CD14-positive monocyte (primary cell): ENCODE data around the gene CD276. TPM values are rescaled to one million over a fixed set of nuclear protein-coding genes. Genes with fewer than 3 reads are reported as not detected.

Source experiments
- DNase-seq, 3 donors: peaks; one replicate each; pipeline ENCODE4 v3.0.0-alpha.2; 2011 to 2022
- H2AFZ ChIP-seq: 2 replicates; pipeline ENCODE4 v1.6.0; 2012; ENCODE audit warnings: mild to moderate bottlenecking, low read depth, low read length, inconsistent platforms; ENCODE audit not compliant: insufficient read depth, poor library complexity, severe bottlenecking
- H3K27ac ChIP-seq, 2 donors: 1 replicate in 1 of 2; 2 replicates in 1 of 2; pipeline ENCODE4 v1.5.1; 2012 to 2013; ENCODE audit warnings: low read length in 2 of 2, control low read depth in 1 of 2, inconsistent platforms in 1 of 2, low read depth in 1 of 2, mild to moderate bottlenecking in 1 of 2
- H3K27me3 ChIP-seq, 2 donors: one replicate each; pipeline versions ENCODE4 v1.6.0 to v1.6.1; 2011 to 2013; ENCODE audit warnings: low read length in 2 of 2; ENCODE audit not compliant: control insufficient read depth in 2 of 2, insufficient read depth in 2 of 2
- H3K36me3 ChIP-seq, 2 donors: replicated peaks in 1 of 2; 1 replicate in 1 of 2; 2 replicates in 1 of 2; pipeline versions ENCODE4 v1.5.1 to v1.6.1; 2012 to 2013; ENCODE audit warnings: low read length in 2 of 2, control low read depth in 1 of 2, inconsistent platforms in 1 of 2, mild to moderate bottlenecking in 1 of 2; ENCODE audit not compliant: insufficient read depth in 2 of 2, control insufficient read depth in 1 of 2
- H3K4me1 ChIP-seq, 2 donors: 1 replicate in 1 of 2; 2 replicates in 1 of 2; pipeline versions ENCODE4 v1.5.1 to v1.6.1; 2012 to 2013; ENCODE audit warnings: low read length in 2 of 2, control low read depth in 1 of 2, inconsistent platforms in 1 of 2, mild to moderate bottlenecking in 1 of 2, moderate library complexity in 1 of 2; ENCODE audit not compliant: insufficient read depth in 2 of 2, control insufficient read depth in 1 of 2
- H3K4me2 ChIP-seq: replicated peaks from 2 replicates; pipeline ENCODE3; 2012; ENCODE audit warnings: low read length, moderate library complexity, mild to moderate bottlenecking; ENCODE audit not compliant: poor library complexity, severe bottlenecking; ENCODE audit errors: extremely low read depth
- H3K4me3 ChIP-seq, 3 experiments: fragments of 200-600 bp in 1 of 3; sonication (generic) in 1 of 3; replicated peaks in 1 of 3; 1 replicate in 2 of 3; 2 replicates in 1 of 3; pipeline ENCODE4 v1.5.1; 2011 to 2013; ENCODE audit warnings: low read length in 3 of 3, mild to moderate bottlenecking in 3 of 3, control low read depth in 2 of 3, low read depth in 2 of 3, inconsistent platforms in 1 of 3, moderate library complexity in 1 of 3
- H3K79me2 ChIP-seq: 2 replicates; pipeline ENCODE4 v1.6.0; 2012; ENCODE audit warnings: mild to moderate bottlenecking, control low read depth, inconsistent platforms, low read length, moderate library complexity; ENCODE audit not compliant: insufficient read depth
- H3K9ac ChIP-seq: 2 replicates; pipeline ENCODE4 v1.6.0; 2017; ENCODE audit warnings: low read length, mild to moderate bottlenecking; ENCODE audit not compliant: insufficient read depth, poor library complexity, severe bottlenecking
- H3K9me3 ChIP-seq, 2 donors: replicated peaks in 1 of 2; 1 replicate in 1 of 2; 2 replicates in 1 of 2; pipeline versions ENCODE4 v1.5.1 to v1.6.1; 2012 to 2013; ENCODE audit warnings: low read length in 2 of 2, control low read depth in 1 of 2; ENCODE audit not compliant: control insufficient read depth in 1 of 2, insufficient read depth in 1 of 2
- H4K20me1 ChIP-seq: 2 replicates; pipeline ENCODE4 v1.6.0; 2012; ENCODE audit warnings: mild to moderate bottlenecking, low read length, control low read depth, moderate library complexity; ENCODE audit not compliant: insufficient read depth
- H3K27ac Mint-ChIP-seq, 7 donors: one replicate each; pipeline ENCODE4 v1.8.0; 2020; ENCODE audit warnings: mild to moderate bottlenecking in 7 of 7, mixed read lengths in 7 of 7, moderate library complexity in 6 of 7, inconsistent platforms in 2 of 7
- H3K27me3 Mint-ChIP-seq, 3 donors: one replicate each; pipeline ENCODE4 v1.8.0; 2021 to 2022; ENCODE audit warnings: low read depth in 3 of 3, mild to moderate bottlenecking in 3 of 3, mixed read lengths in 3 of 3, moderate library complexity in 3 of 3, inconsistent platforms in 1 of 3
- H3K36me3 Mint-ChIP-seq, 2 donors: one replicate each; pipeline ENCODE4 v1.8.0; 2020; ENCODE audit warnings: mixed read lengths in 2 of 2, inconsistent platforms in 1 of 2, mild to moderate bottlenecking in 1 of 2
- H3K4me1 Mint-ChIP-seq: one replicate; pipeline ENCODE4 v1.8.0; 2020; ENCODE audit warnings: mild to moderate bottlenecking, mixed read lengths
- H3K4me3 Mint-ChIP-seq, 2 donors: one replicate each; pipeline ENCODE4 v1.8.0; 2020; ENCODE audit warnings: mild to moderate bottlenecking in 2 of 2, mixed read lengths in 2 of 2, moderate library complexity in 1 of 2
- H3K9me3 Mint-ChIP-seq, 7 donors: one replicate each; pipeline ENCODE4 v1.8.0; 2020 to 2022; ENCODE audit warnings: mixed read lengths in 7 of 7, mild to moderate bottlenecking in 6 of 7, moderate library complexity in 6 of 7, inconsistent platforms in 2 of 7
- CTCF ChIP-seq: fragments of 200-600 bp; IDR thresholded peaks from one replicate; pipeline ENCODE4 v1.8.0; 2022; ENCODE audit warnings: antibody characterized with exemption, mild to moderate bottlenecking
- WGBS: methylation state at CpG from one replicate; pipeline ENCODE4 v1.1.5; 2013; ENCODE audit warnings: missing lambda C conversion rate; ENCODE audit not compliant: insufficient coverage; 5-methylcytosine and 5-hydroxymethylcytosine counted together
- intact Hi-C, 2 donors: fragments of 100-400 bp; cut with micrococcal nuclease; formaldehyde crosslinking; loops; one replicate each; pipeline versions ENCODE4 v1.15.0 to v1.15.1; 2023
- polyA plus RNA-seq, 3 donors: library from polyadenylated mRNA; depleted of rRNA in 1 of 3; unstranded in 2 of 3; stranded (reverse) in 1 of 3; fragments of 300-500 nt in 2 of 3; fragments of >200 nt in 1 of 3; fragmentation: Illumina TruSeq in 2 of 3; gene quantifications; 1 replicate in 2 of 3; 2 replicates in 1 of 3; pipeline ENCODE4 v1.2.3, GENCODE V29; 2012 to 2021

The CD276 gene
- polyA plus RNA-seq, 3 donors, result 0.52 to 0.72 (median 0.64) TPM

DNA sequence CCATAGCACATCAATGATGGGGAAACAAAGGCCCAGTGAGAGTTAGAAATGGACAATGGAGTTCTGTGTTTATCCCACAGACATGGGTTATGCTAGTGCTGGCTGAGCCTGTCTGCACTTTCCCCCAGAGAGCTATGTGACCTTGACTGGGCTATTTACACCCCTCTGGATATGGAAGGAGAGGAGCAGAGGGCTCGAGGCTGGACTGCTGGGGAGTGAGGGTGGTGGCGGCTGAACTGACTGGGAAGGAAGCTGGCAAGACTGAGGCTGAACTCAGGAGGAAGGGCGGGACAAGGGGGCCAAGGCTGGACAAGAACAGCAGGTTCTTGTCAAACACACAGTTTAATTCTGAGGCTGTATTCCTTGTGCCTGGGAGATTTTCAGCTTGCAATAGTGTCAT lies 79.7 kb downstream of the CD276 start:
- Mint-ChIP-seq H3K4me1 (no peaks in the 10 kb centered on the region), H3K9me3 (no peaks in the 10 kb centered on the region), H3K36me3 (no peaks in the 10 kb centered on the region), H3K4me3 (no peak overlapping the region), H3K27me3 (peaks cover 7 to 10% (median 7%) of the 10 kb centered on the region in 3 donors), H3K27ac (no peak overlapping the region)
- H4K20me1 ChIP-seq, result no peaks in the 10 kb centered on the region
- intact Hi-C loops, result no loop called here
- no peak overlapping the region for H3K4me2 ChIP-seq
- no peak overlapping the region for H3K27ac ChIP-seq
- H2AFZ ChIP-seq, result no peak overlapping the region
- H3K4me1 ChIP-seq, result no peaks in the 10 kb centered on the region
- 85% methylated on average over 3 of the region's 3 CpGs for WGBS
- H3K36me3 ChIP-seq, result no peaks in the 10 kb centered on the region
- peaks cover 0 to 10% of the 10 kb centered on the region in 2 donors for H3K27me3 ChIP-seq
- no peaks in the 10 kb centered on the region for H3K9me3 ChIP-seq
- no peak for DNase-seq
- H3K9ac ChIP-seq, result no peak overlapping the region
- no peak for TF ChIP-seq CTCF
- no peaks in the 10 kb centered on the region for H3K79me2 ChIP-seq
- no peak overlapping the region for H3K4me3 ChIP-seq

Other genes starting within 250 kb of the CD276 start
- not detected for gene REC114, start 241.2 kb upstream of the CD276 start, polyA plus RNA-seq
- gene NPTN, start 51.0 kb upstream of the CD276 start, polyA plus RNA-seq, result 100 to 1,000 TPM in 1 of 3 donors, 10 to 100 TPM in 2; 86.5 to 137 (median 88.0) TPM
- gene INSYN1, start 69.0 kb downstream of the CD276 start, polyA plus RNA-seq, result not detected
- not detected for gene TBC1D21, start 189.2 kb downstream of the CD276 start, polyA plus RNA-seq
- gene LOXL1, start 242.1 kb downstream of the CD276 start, polyA plus RNA-seq, result under 1 TPM in 1 of 3 donors, not detected in 2; 0.07 TPM